ENCODE data around the gene WHAMM. TPM values are rescaled to one million over a fixed set of nuclear protein-coding genes. Genes with fewer than 3 reads are reported as not detected.

WHAMM gene
- total RNA-seq, 2 experiments from 2014 or later: 4.2 to 5.3 TPM

- intact Hi-C loops (cut with micrococcal nuclease): no loop called here
- H3K4me1 Mint-ChIP-seq (ENCODE audit: low read depth): no peaks in the 10 kb centered on the region
- ChIA-PET CTCF (no interaction called here), POLR2A (no interaction called here)
- no peak overlapping the region for H3K27ac Mint-ChIP-seq
- H3K9me3 Mint-ChIP-seq: no peaks in the 10 kb centered on the region
- H3K27me3 Mint-ChIP-seq: no peaks in the 10 kb centered on the region
- H3K4me3 Mint-ChIP-seq: no peak overlapping the region
- no peak for DNase-seq
- H3K36me3 Mint-ChIP-seq: no peaks in the 10 kb centered on the region
Observed at GRCh38 chr15:82878325-82878724, 68.9 kb downstream of the WHAMM start.

GRCh38 chr15:82880704-82881103, 71.3 kb downstream of the WHAMM start:
- no peaks in the 10 kb centered on the region for H3K27me3 Mint-ChIP-seq
- no peaks in the 10 kb centered on the region for H3K9me3 Mint-ChIP-seq
- intact Hi-C loops (cut with micrococcal nuclease): no loop called here
- no peaks in the 10 kb centered on the region for H3K4me1 Mint-ChIP-seq (ENCODE audit: low read depth)
- no peaks in the 10 kb centered on the region for H3K36me3 Mint-ChIP-seq
- DNase-seq: no peak
- POLR2A ChIA-PET: no interaction called here
- H3K27ac Mint-ChIP-seq: no peak overlapping the region
- CTCF ChIA-PET: no interaction called here
- no peak overlapping the region for H3K4me3 Mint-ChIP-seq

GRCh38 chr15:82881747-82882146, 72.3 kb downstream of the WHAMM start:
- no peak overlapping the region for H3K4me3 Mint-ChIP-seq
- ChIA-PET CTCF (no interaction called here), POLR2A (no interaction called here)
- intact Hi-C loops (cut with micrococcal nuclease): no loop called here
- H3K27me3 Mint-ChIP-seq: no peaks in the 10 kb centered on the region
- no peaks in the 10 kb centered on the region for H3K36me3 Mint-ChIP-seq
- H3K27ac Mint-ChIP-seq: no peak overlapping the region
- H3K4me1 Mint-ChIP-seq (ENCODE audit: low read depth): no peaks in the 10 kb centered on the region
- H3K9me3 Mint-ChIP-seq: no peaks in the 10 kb centered on the region
- DNase-seq: no peak

GRCh38 chr15:82882273-82882928, 73.0 kb downstream of the WHAMM start:
- Mint-ChIP-seq H3K9me3 (no peaks in the 10 kb centered on the region), H3K27me3 (no peaks in the 10 kb centered on the region), H3K36me3 (no peaks in the 10 kb centered on the region), H3K27ac (no peak overlapping the region), H3K4me3 (no peak overlapping the region), H3K4me1 (ENCODE audit: low read depth) (no peaks in the 10 kb centered on the region)
- ChIA-PET POLR2A (no interaction called here), CTCF (no interaction called here)
- intact Hi-C loops (cut with micrococcal nuclease): no loop called here
- no peak for DNase-seq

Other genes with a start within 250 kb of the WHAMM start
- under 1 TPM; 0.07 to 0.21 TPM for gene CPEB1, start 162.3 kb upstream of the WHAMM start, total RNA-seq
- gene AP3B2, start 99.8 kb upstream of the WHAMM start, total RNA-seq: under 1 TPM in 1 of 2 experiments, not detected in 1; 0.40 TPM
- gene FSD2, start 3.6 kb upstream of the WHAMM start, total RNA-seq: not detected
- 1 to 10 TPM; 6.5 to 7.9 TPM for gene HOMER2, start 143.1 kb downstream of the WHAMM start, total RNA-seq
- 10 to 100 TPM; 19.0 to 20.2 TPM for gene RAMAC, start 176.6 kb downstream of the WHAMM start, total RNA-seq
- gene C15orf40, start 202.0 kb downstream of the WHAMM start, total RNA-seq: 10 to 100 TPM; 21.8 to 26.3 TPM

Data from activated CD4-positive, alpha-beta memory T cell treated with anti-CD3 and anti-CD28 coated beads for 36 hours (primary cell).